ENCODE results near the gene PNPLA6.
"Not testable (repeated sequence)": the region's sequence is repeated elsewhere in the genome, so short reads cannot be mapped to it uniquely, and the experiment has no call there.

PNPLA6 gene

GRCh38 chr19:7577422-7577821, 41.9 kb downstream of the PNPLA6 start:
- WGBS, 2 donors (ENCODE audit: extremely low coverage in 2 of 2, insufficient read length in 2 of 2, insufficient replicate concordance in 1 of 2), result no CpG with 5 or more reads among the region's 1 CpG
- H3K18ac ChIP-seq (ENCODE audit: low read length); H3K14ac ChIP-seq (ENCODE audit: low read length); H3K9ac ChIP-seq (ENCODE audit: low read depth, low read length, poor library complexity); H2AFZ ChIP-seq (ENCODE audit: low read length); H3K23ac ChIP-seq (ENCODE audit: low read depth, low read length, poor library complexity); H3K4me3 ChIP-seq (ENCODE audit: low read length in 2 of 2); H2BK15ac ChIP-seq (ENCODE audit: low read length); H2BK120ac ChIP-seq (ENCODE audit: low read depth, low read length); H3K4me1 ChIP-seq (ENCODE audit: control insufficient read depth in 2 of 2, insufficient read depth in 1 of 2, low read depth in 1 of 2, low read length in 2 of 2); H3K27ac ChIP-seq (replicated peaks; ENCODE audit: low read length); DNase-seq (ENCODE audit: low spot score); H3K36me3 ChIP-seq (replicated peaks in 1 of 2; ENCODE audit: control insufficient read depth in 2 of 2, insufficient read depth in 2 of 2, low read length in 2 of 2); H2BK5ac ChIP-seq (ENCODE audit: low read length); H3K4ac ChIP-seq (ENCODE audit: low read length); H3K9me3 ChIP-seq (replicated peaks in 1 of 2; ENCODE audit: control insufficient read depth in 2 of 2, insufficient read depth in 1 of 2, low read depth in 1 of 2, low read length in 2 of 2); H4K91ac ChIP-seq (ENCODE audit: low read depth, low read length, poor library complexity); H3K4me2 ChIP-seq (ENCODE audit: insufficient read depth, low read length, poor library complexity, severe bottlenecking); H2AK5ac ChIP-seq (ENCODE audit: low read depth, low read length); H3K79me1 ChIP-seq (ENCODE audit: low read depth, low read length); H4K8ac ChIP-seq (ENCODE audit: low read depth, low read length); H2BK12ac ChIP-seq (ENCODE audit: low read length): not testable (repeated sequence)
- peaks cover 0 to 15% (median 0%) of the 10 kb centered on the region in 3 experiments for H3K27me3 ChIP-seq (ENCODE audit: control insufficient read depth in 3 of 3, insufficient read depth in 3 of 3, low read depth in 1 of 3, low read length in 3 of 3)

- no peak overlapping the region for H3K23ac ChIP-seq (ENCODE audit: low read depth, low read length, poor library complexity)
- no peaks in the 10 kb centered on the region for H3K9me3 ChIP-seq (replicated peaks in 1 of 2; ENCODE audit: control insufficient read depth in 2 of 2, insufficient read depth in 1 of 2, low read depth in 1 of 2, low read length in 2 of 2)
- H3K18ac ChIP-seq (ENCODE audit: low read length), result no peak overlapping the region
- H2BK12ac ChIP-seq (ENCODE audit: low read length), result no peak overlapping the region
- H3K9ac ChIP-seq (ENCODE audit: low read depth, low read length, poor library complexity), result no peak overlapping the region
- no peak overlapping the region for H3K4ac ChIP-seq (ENCODE audit: low read length)
- no peak overlapping the region for H2AFZ ChIP-seq (ENCODE audit: low read length)
- no peak overlapping the region for H3K27ac ChIP-seq (replicated peaks; ENCODE audit: low read length)
- H2BK15ac ChIP-seq (ENCODE audit: low read length), result no peak overlapping the region
- H3K4me2 ChIP-seq (ENCODE audit: insufficient read depth, low read length, poor library complexity, severe bottlenecking), result no peak overlapping the region
- no peak overlapping the region for H2BK5ac ChIP-seq (ENCODE audit: low read length)
- H3K4me3 ChIP-seq (ENCODE audit: low read length in 2 of 2), result no peak overlapping the region
- no peak overlapping the region for H3K14ac ChIP-seq (ENCODE audit: low read length)
- no peaks in the 10 kb centered on the region for H3K36me3 ChIP-seq (replicated peaks in 1 of 2; ENCODE audit: control insufficient read depth in 2 of 2, insufficient read depth in 2 of 2, low read length in 2 of 2)
- H2AK5ac ChIP-seq (ENCODE audit: low read depth, low read length), result no peak overlapping the region
- no peak overlapping the region for H4K8ac ChIP-seq (ENCODE audit: low read depth, low read length)
- DNase-seq (ENCODE audit: low spot score), result no peak
- H3K79me1 ChIP-seq (ENCODE audit: low read depth, low read length), result peaks cover 1% of the 10 kb centered on the region
- H4K91ac ChIP-seq (ENCODE audit: low read depth, low read length, poor library complexity), result no peak overlapping the region
- no peak overlapping the region for H2BK120ac ChIP-seq (ENCODE audit: low read depth, low read length)
- WGBS, 2 donors (ENCODE audit: extremely low coverage in 2 of 2, insufficient read length in 2 of 2, insufficient replicate concordance in 1 of 2), result no CpG with 5 or more reads among the region's 6 CpGs
- no peaks in the 10 kb centered on the region for H3K4me1 ChIP-seq (ENCODE audit: control insufficient read depth in 2 of 2, insufficient read depth in 1 of 2, low read depth in 1 of 2, low read length in 2 of 2)
- peaks cover 0 to 17% (median 0%) of the 10 kb centered on the region in 3 experiments for H3K27me3 ChIP-seq (ENCODE audit: control insufficient read depth in 3 of 3, insufficient read depth in 3 of 3, low read depth in 1 of 3, low read length in 3 of 3)
Measured at GRCh38 chr19:7578127-7578526, 42.6 kb downstream of the PNPLA6 start.

- no CpG with 5 or more reads among the region's 6 CpGs for WGBS, 2 donors (ENCODE audit: extremely low coverage in 2 of 2, insufficient read length in 2 of 2, insufficient replicate concordance in 1 of 2)
- no peaks in the 10 kb centered on the region for H3K4me1 ChIP-seq (ENCODE audit: control insufficient read depth in 2 of 2, insufficient read depth in 1 of 2, low read depth in 1 of 2, low read length in 2 of 2)
Measured at GRCh38 chr19:7579182-7579581, 43.7 kb downstream of the PNPLA6 start.

GRCh38 chr19:7582446-7582845, 46.9 kb downstream of the PNPLA6 start:
- no peaks in the 10 kb centered on the region for H3K4me1 ChIP-seq (ENCODE audit: control insufficient read depth in 2 of 2, insufficient read depth in 1 of 2, low read depth in 1 of 2, low read length in 2 of 2)
- no peak overlapping the region for H3K14ac ChIP-seq (ENCODE audit: low read length)
- no peak overlapping the region for H3K27ac ChIP-seq (replicated peaks; ENCODE audit: low read length)
- H2AK5ac ChIP-seq (ENCODE audit: low read depth, low read length), result no peak overlapping the region
- H3K79me1 ChIP-seq (ENCODE audit: low read depth, low read length), result peaks cover 1% of the 10 kb centered on the region
- no peak overlapping the region for H2BK15ac ChIP-seq (ENCODE audit: low read length)
- no peak overlapping the region for H3K4ac ChIP-seq (ENCODE audit: low read length)
- H2BK5ac ChIP-seq (ENCODE audit: low read length), result no peak overlapping the region
- peaks cover 0 to 14% (median 0%) of the 10 kb centered on the region in 3 experiments for H3K27me3 ChIP-seq (ENCODE audit: control insufficient read depth in 3 of 3, insufficient read depth in 3 of 3, low read depth in 1 of 3, low read length in 3 of 3)
- no peak overlapping the region for H2AFZ ChIP-seq (ENCODE audit: low read length)
- no peak overlapping the region for H2BK12ac ChIP-seq (ENCODE audit: low read length)
- no peak overlapping the region for H3K4me2 ChIP-seq (ENCODE audit: insufficient read depth, low read length, poor library complexity, severe bottlenecking)
- peak overlapping the region in 1 of 2 donors; percentile 41 for H3K4me3 ChIP-seq (ENCODE audit: low read length in 2 of 2)
- no peak overlapping the region for H3K23ac ChIP-seq (ENCODE audit: low read depth, low read length, poor library complexity)
- WGBS, 2 donors (ENCODE audit: extremely low coverage in 2 of 2, insufficient read length in 2 of 2, insufficient replicate concordance in 1 of 2), result no CpG with 5 or more reads among the region's 11 CpGs
- H3K9me3 ChIP-seq (replicated peaks in 1 of 2; ENCODE audit: control insufficient read depth in 2 of 2, insufficient read depth in 1 of 2, low read depth in 1 of 2, low read length in 2 of 2), result no peaks in the 10 kb centered on the region
- H4K91ac ChIP-seq (ENCODE audit: low read depth, low read length, poor library complexity), result no peak overlapping the region
- H3K9ac ChIP-seq (ENCODE audit: low read depth, low read length, poor library complexity), result no peak overlapping the region
- no peaks in the 10 kb centered on the region for H3K36me3 ChIP-seq (replicated peaks in 1 of 2; ENCODE audit: control insufficient read depth in 2 of 2, insufficient read depth in 2 of 2, low read length in 2 of 2)
- H3K18ac ChIP-seq (ENCODE audit: low read length), result no peak overlapping the region
- H2BK120ac ChIP-seq (ENCODE audit: low read depth, low read length), result no peak overlapping the region
- no peak overlapping the region for H4K8ac ChIP-seq (ENCODE audit: low read depth, low read length)
- no peak for DNase-seq (ENCODE audit: low spot score)

More at GRCh38 chr19:7579182-7579581, 43.7 kb downstream of the PNPLA6 start:
- Histone ChIP-seq H2AK5ac (ENCODE audit: low read depth, low read length) (no peak overlapping the region), H3K4ac (ENCODE audit: low read length) (no peak overlapping the region), H3K14ac (ENCODE audit: low read length) (no peak overlapping the region), H3K27me3 (ENCODE audit: control insufficient read depth in 3 of 3, insufficient read depth in 3 of 3, low read depth in 1 of 3, low read length in 3 of 3) (peaks cover 0 to 17% (median 0%) of the 10 kb centered on the region in 3 experiments), H3K4me3 (ENCODE audit: low read length in 2 of 2) (no peak overlapping the region), H4K8ac (ENCODE audit: low read depth, low read length) (no peak overlapping the region), H2AFZ (ENCODE audit: low read length) (no peak overlapping the region), H3K4me2 (ENCODE audit: insufficient read depth, low read length, poor library complexity, severe bottlenecking) (no peak overlapping the region), H3K27ac (replicated peaks; ENCODE audit: low read length) (no peak overlapping the region), H3K79me1 (ENCODE audit: low read depth, low read length) (peaks cover 1% of the 10 kb centered on the region), H3K18ac (ENCODE audit: low read length) (no peak overlapping the region), H3K9me3 (replicated peaks in 1 of 2; ENCODE audit: control insufficient read depth in 2 of 2, insufficient read depth in 1 of 2, low read depth in 1 of 2, low read length in 2 of 2) (no peaks in the 10 kb centered on the region), H2BK5ac (ENCODE audit: low read length) (no peak overlapping the region), H3K36me3 (replicated peaks in 1 of 2; ENCODE audit: control insufficient read depth in 2 of 2, insufficient read depth in 2 of 2, low read length in 2 of 2) (no peaks in the 10 kb centered on the region), H2BK12ac (ENCODE audit: low read length) (no peak overlapping the region), H2BK15ac (ENCODE audit: low read length) (no peak overlapping the region), H4K91ac (ENCODE audit: low read depth, low read length, poor library complexity) (no peak overlapping the region), H2BK120ac (ENCODE audit: low read depth, low read length) (no peak overlapping the region), H3K23ac (ENCODE audit: low read depth, low read length, poor library complexity) (no peak overlapping the region), H3K9ac (ENCODE audit: low read depth, low read length, poor library complexity) (no peak overlapping the region)
- DNase-seq (ENCODE audit: low spot score), result no peak
